ENCODE measurements around the gene CYP27B1. TPM values are rescaled to one million over a fixed set of nuclear protein-coding genes. Genes with fewer than 3 reads are reported as not detected.

Gene CYP27B1
- total RNA-seq, 1 experiment from 2014 or later, result 11.6 TPM

- TF ChIP-seq, protein P1, sequence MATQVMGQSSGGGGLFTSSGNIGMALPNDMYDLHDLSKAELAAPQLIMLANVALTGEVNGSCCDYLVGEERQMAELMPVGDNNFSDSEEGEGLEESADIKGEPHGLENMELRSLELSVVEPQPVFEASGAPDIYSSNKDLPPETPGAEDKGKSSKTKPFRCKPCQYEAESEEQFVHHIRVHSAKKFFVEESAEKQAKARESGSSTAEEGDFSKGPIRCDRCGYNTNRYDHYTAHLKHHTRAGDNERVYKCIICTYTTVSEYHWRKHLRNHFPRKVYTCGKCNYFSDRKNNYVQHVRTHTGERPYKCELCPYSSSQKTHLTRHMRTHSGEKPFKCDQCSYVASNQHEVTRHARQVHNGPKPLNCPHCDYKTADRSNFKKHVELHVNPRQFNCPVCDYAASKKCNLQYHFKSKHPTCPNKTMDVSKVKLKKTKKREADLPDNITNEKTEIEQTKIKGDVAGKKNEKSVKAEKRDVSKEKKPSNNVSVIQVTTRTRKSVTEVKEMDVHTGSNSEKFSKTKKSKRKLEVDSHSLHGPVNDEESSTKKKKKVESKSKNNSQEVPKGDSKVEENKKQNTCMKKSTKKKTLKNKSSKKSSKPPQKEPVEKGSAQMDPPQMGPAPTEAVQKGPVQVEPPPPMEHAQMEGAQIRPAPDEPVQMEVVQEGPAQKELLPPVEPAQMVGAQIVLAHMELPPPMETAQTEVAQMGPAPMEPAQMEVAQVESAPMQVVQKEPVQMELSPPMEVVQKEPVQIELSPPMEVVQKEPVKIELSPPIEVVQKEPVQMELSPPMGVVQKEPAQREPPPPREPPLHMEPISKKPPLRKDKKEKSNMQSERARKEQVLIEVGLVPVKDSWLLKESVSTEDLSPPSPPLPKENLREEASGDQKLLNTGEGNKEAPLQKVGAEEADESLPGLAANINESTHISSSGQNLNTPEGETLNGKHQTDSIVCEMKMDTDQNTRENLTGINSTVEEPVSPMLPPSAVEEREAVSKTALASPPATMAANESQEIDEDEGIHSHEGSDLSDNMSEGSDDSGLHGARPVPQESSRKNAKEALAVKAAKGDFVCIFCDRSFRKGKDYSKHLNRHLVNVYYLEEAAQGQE (IDR thresholded peaks at IDR 0.05; ENCODE audit: low read depth), result no peak
- TF ChIP-seq TCF7L2 (IDR thresholded peaks at IDR 0.05; ENCODE audit: borderline replicate concordance, extremely low read depth, insufficient read depth, insufficient read length) (no peak), SIN3A (IDR thresholded peaks at IDR 0.05; ENCODE audit: low read depth) (no peak), CBX3 (IDR thresholded peaks at IDR 0.05; ENCODE audit: low read depth) (no peak), POLR2AphosphoS5 (IDR thresholded peaks at IDR 0.05; ENCODE audit: low read depth, low read length) (no peak), JUND (IDR thresholded peaks at IDR 0.05) (no peak)
Measured at GRCh38 chr12:57733928-57734327, 33.0 kb downstream of the CYP27B1 start (continued).

DNA sequence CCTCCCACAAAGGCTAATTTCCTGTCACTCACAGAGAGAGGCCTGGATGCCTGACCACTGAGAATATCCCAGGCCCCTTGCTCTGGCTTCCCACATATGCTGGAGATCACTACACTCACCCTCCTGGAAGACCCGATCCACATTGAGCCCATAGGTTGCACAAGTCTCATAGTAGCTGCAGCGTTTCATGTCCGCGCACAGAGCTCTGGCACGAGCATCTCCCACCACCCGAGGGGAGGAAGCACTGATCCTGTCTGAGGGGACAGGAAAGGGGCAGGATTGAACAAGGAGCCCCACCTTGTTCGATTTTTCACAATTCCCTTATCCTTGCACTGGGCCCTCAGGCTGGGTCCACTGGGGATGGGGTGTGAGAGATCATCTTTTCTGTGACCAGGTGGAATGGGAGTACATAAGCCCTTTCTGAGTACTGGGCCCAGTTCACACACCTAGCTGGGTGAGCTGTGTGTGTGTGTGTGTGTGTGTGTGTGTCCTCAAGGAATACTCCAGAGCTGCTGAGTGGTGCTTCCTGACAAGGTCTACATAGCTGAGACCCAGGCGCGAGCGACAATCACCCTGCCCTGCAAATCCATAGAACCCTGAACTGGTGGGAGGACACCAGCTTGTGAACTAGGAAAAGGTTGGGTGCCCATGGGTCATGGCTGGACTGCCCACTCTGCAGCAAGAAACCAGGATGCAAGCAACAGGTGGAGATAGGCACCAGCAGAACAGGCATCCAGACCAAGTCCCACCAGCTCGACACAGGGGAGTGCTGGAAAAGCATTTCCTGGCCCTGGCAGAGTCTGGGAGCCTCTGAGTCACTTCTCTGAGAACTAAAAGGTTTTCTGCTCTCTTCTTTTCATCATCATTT is 33.9 kb downstream of the CYP27B1 start:
- Histone ChIP-seq H2AFZ (ENCODE audit: low read depth, low read length, poor library complexity, severe bottlenecking) (no peak overlapping the region), H3K27me3 (ENCODE audit: insufficient read depth, low read length) (no peaks in the 10 kb centered on the region), H3K9me2 (ENCODE audit: insufficient read depth) (no peaks in the 10 kb centered on the region), H3K4me2 (ENCODE audit: low read length) (no peak overlapping the region), H4K20me1 (ENCODE audit: insufficient read depth) (no peaks in the 10 kb centered on the region), H3K4me1 (ENCODE audit: control insufficient read depth in 1 of 2, insufficient read depth in 2 of 2, low read length in 2 of 2) (no peaks in the 10 kb centered on the region), H3K9me3 (ENCODE audit: control insufficient read depth in 1 of 2, insufficient read depth in 1 of 2, low read depth in 1 of 2, low read length in 2 of 2) (no peaks in the 10 kb centered on the region), H3K27ac (ENCODE audit: low read depth, low read length) (no peak overlapping the region), H3K9ac (ENCODE audit: low read length) (no peak overlapping the region), H3K4me3 (replicated peaks in 1 of 2; ENCODE audit: low read depth in 1 of 2, low read length in 2 of 2) (no peak overlapping the region), H3K36me3 (ENCODE audit: control insufficient read depth in 1 of 2, insufficient read depth in 2 of 2, low read length in 2 of 2) (peaks cover 0 to 15% of the 10 kb centered on the region in 2 experiments; a peak in 3 of 4 replicates), H3K79me2 (ENCODE audit: insufficient read depth, low read length) (no peaks in the 10 kb centered on the region)
- RAD21 ChIA-PET (ENCODE audit: low non-redundant PET in 1 of 2, low total read pairs in 2 of 2, uncharacterized antibody in 2 of 2, unreplicated experiment in 2 of 2), result no interaction called here
- ATAC-seq (no peak), DNase-seq (ENCODE audit: low read depth, low spot score) (no peak)
- no peak for TF ChIP-seq EZH2phosphoT487 (IDR thresholded peaks at IDR 0.05; ENCODE audit: borderline replicate concordance)
- TF ChIP-seq SRF (IDR thresholded peaks at IDR 0.05; ENCODE audit: low read depth), result no peak
- TF ChIP-seq EGR1 (IDR thresholded peaks at IDR 0.05; ENCODE audit: low read depth), result no peak
- TF ChIP-seq, protein P2, sequence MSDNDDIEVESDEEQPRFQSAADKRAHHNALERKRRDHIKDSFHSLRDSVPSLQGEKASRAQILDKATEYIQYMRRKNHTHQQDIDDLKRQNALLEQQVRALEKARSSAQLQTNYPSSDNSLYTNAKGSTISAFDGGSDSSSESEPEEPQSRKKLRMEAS (IDR thresholded peaks at IDR 0.05), result no peak
- TF ChIP-seq, protein P1 (IDR thresholded peaks at IDR 0.05; ENCODE audit: low read depth), result no peak
- no peak for TF ChIP-seq CBX3 (IDR thresholded peaks at IDR 0.05; ENCODE audit: low read depth)
- no peak for TF ChIP-seq EZH2 (IDR thresholded peaks at IDR 0.05)
- no peak for TF ChIP-seq ZNF274 (IDR thresholded peaks at IDR 0.05; ENCODE audit: low read depth, low read length)
- POLR2A ChIA-PET, result no interaction called here
- BruUV-seq (replicated peaks), result no TSS peak
- CTCF ChIA-PET, result no interaction called here
- intact Hi-C loops (cut with micrococcal nuclease), result no loop called here

Measured in HCT116 (cell line).